BJ (cell line): ENCODE results near the gene LAMA3. TPM values are rescaled to one million over a fixed set of nuclear protein-coding genes. Genes with fewer than 3 reads are reported as not detected.

Experiments
- CTCF ChIA-PET: fragments of 350-600 bp; formaldehyde crosslinking; extraction: SDS; loops from one replicate; lab custom pipeline; 2021; ENCODE audit warnings: antibody characterized with exemption, inconsistent platforms; lab: Yijun Ruan, JAX
- POLR2A ChIA-PET: fragments of 300-600 bp; sonication (Branson Sonifier 250); formaldehyde crosslinking; extraction: SDS; loops from one replicate; lab custom pipeline; 2021; ENCODE audit warnings: antibody characterized with exemption; lab: Charles Lee
- DNase-seq: peaks from one replicate; pipeline ENCODE4 v3.0.0-alpha.2; 2011; ENCODE audit warnings: low read depth
- H3K27me3 ChIP-seq: 2 replicates; pipeline ENCODE4 v1.6.0; 2011; ENCODE audit warnings: low read length; ENCODE audit not compliant: control insufficient read depth, insufficient read depth
- H3K36me3 ChIP-seq: 2 replicates; pipeline ENCODE4 v1.5.1; 2011; ENCODE audit warnings: low read length; ENCODE audit not compliant: control insufficient read depth, insufficient read depth
- H3K4me3 ChIP-seq: 2 replicates; pipeline ENCODE4 v1.5.1; 2011; ENCODE audit warnings: low read depth, mild to moderate bottlenecking, control low read depth, low read length
- CTCF ChIP-seq: IDR thresholded peaks from 2 replicates; pipeline ENCODE4 v1.5.1; 2011; ENCODE audit warnings: low read depth, mild to moderate bottlenecking, control low read depth, inconsistent platforms, low read length, moderate library complexity; ENCODE audit not compliant: insufficient read depth
- polyA plus RNA-seq: library from polyadenylated mRNA; depleted of rRNA; stranded (reverse); fragments of >200 nt; gene quantifications from 2 replicates; pipeline ENCODE4 v1.2.3, GENCODE V29; 2011

LAMA3 gene
- polyA plus RNA-seq, 1 experiment, result 5.6 TPM

- TF ChIP-seq CTCF, result no peak
- Histone ChIP-seq H3K4me3 (no peak overlapping the region), H3K27me3 (no peaks in the 10 kb centered on the region), H3K36me3 (no peaks in the 10 kb centered on the region)
- DNase-seq, result no peak
- CTCF ChIA-PET, result interaction anchor here (0.6 to 0.8 kb wide), 2 partner anchors 91 to 292 kb away, joined by 3 to 5 read pairs; no protein-coding TSS in a partner anchor
- POLR2A ChIA-PET, result interaction anchor here (0.6 kb wide), 1 partner anchor 83 kb away, joined by 3 read pairs; no protein-coding TSS in a partner anchor
Observed at GRCh38 chr18:23826850-23827620, 137.8 kb downstream of the LAMA3 start.

GRCh38 chr18:23827681-23828080 is 138.4 kb downstream of the LAMA3 start:
- ChIA-PET POLR2A (no interaction called here), CTCF (no interaction called here)
- no peak for DNase-seq
- H3K27me3 ChIP-seq, result no peaks in the 10 kb centered on the region
- no peak for TF ChIP-seq CTCF
- no peak overlapping the region for H3K4me3 ChIP-seq
- H3K36me3 ChIP-seq, result no peaks in the 10 kb centered on the region

- H3K36me3 ChIP-seq, result no peaks in the 10 kb centered on the region
- POLR2A ChIA-PET, result interaction anchor here (0.7 kb wide), 1 partner anchor 101 kb away, joined by 3 read pairs; no protein-coding TSS in a partner anchor
Observed at GRCh38 chr18:23828426-23828825, 139.2 kb downstream of the LAMA3 start.

GRCh38 chr18:23832911-23833310 is 143.7 kb downstream of the LAMA3 start:
- H3K4me3 ChIP-seq, result no peak overlapping the region
- H3K36me3 ChIP-seq, result no peaks in the 10 kb centered on the region; the same call in 1 of the 2 replicates
- TF ChIP-seq CTCF, result no peak
- H3K27me3 ChIP-seq, result no peaks in the 10 kb centered on the region
- POLR2A ChIA-PET, result no interaction called here
- CTCF ChIA-PET, result no interaction called here
- no peak for DNase-seq

More at GRCh38 chr18:23828426-23828825, 139.2 kb downstream of the LAMA3 start:
- CTCF ChIA-PET, result interaction anchor here (1.8 kb wide), 1 partner anchor 90 kb away, joined by 6 read pairs; no protein-coding TSS in a partner anchor
- Histone ChIP-seq H3K4me3 (no peak overlapping the region), H3K27me3 (no peaks in the 10 kb centered on the region)
- no peak for DNase-seq
- no peak for TF ChIP-seq CTCF

GRCh38 chr18:23833714-23834113 is 144.5 kb downstream of the LAMA3 start:
- H3K4me3 ChIP-seq, result no peak overlapping the region
- ChIA-PET POLR2A (no interaction called here), CTCF (no interaction called here)
- no peaks in the 10 kb centered on the region; the same call in 1 of the 2 replicates for H3K36me3 ChIP-seq
- DNase-seq, result no peak
- no peaks in the 10 kb centered on the region for H3K27me3 ChIP-seq
- no peak for TF ChIP-seq CTCF
